Measurements from ENCODE around the gene GALNT18.

GRCh38 chr11:11533751-11534150, 88.1 kb downstream of the GALNT18 start:
- no peak for TF ChIP-seq CTCF (IDR thresholded peaks at IDR 0.05)
- no peak for TF ChIP-seq POLR2A (IDR thresholded peaks at IDR 0.05)
